Vagina (tissue), 2 donors: ENCODE results near the gene CPEB2. TPM values are rescaled to one million over a fixed set of nuclear protein-coding genes. Genes with fewer than 3 reads are reported as not detected.

Source experiments
- DNase-seq, 2 donors: peaks; one replicate each; pipeline ENCODE4 v3.0.0-alpha.2; 2017; ENCODE audit errors: extremely low spot score in 2 of 2
- H3K27ac ChIP-seq: fragments of 200-600 bp; sonication (generic); one replicate; pipeline ENCODE4 v1.5.1; 2019
- H3K27me3 ChIP-seq: fragments of 200-600 bp; sonication (generic); one replicate; pipeline ENCODE4 v1.5.1; 2019
- H3K36me3 ChIP-seq, 2 donors: fragments of 200-600 bp; sonication (generic); one replicate each; pipeline ENCODE4 v1.5.1; 2017 to 2019
- H3K4me1 ChIP-seq: fragments of 200-600 bp; sonication (generic); one replicate; pipeline ENCODE4 v1.5.1; 2019
- H3K4me3 ChIP-seq, 2 donors: fragments of 200-600 bp; sonication (generic); 1 replicate in 1 of 2; 2 replicates in 1 of 2; pipeline ENCODE4 v1.5.1; 2016 to 2019
- H3K9me3 ChIP-seq: fragments of 200-600 bp; sonication (generic); one replicate; pipeline ENCODE4 v1.5.1; 2019
- CTCF ChIP-seq, 3 experiments: fragments of 450-650 bp in 2 of 3; fragments of 200-600 bp in 1 of 3; sonication (generic) in 1 of 3; IDR thresholded peaks; one replicate each; pipeline ENCODE4 v1.5.1; 2017 to 2019; ENCODE audit warnings: antibody characterized with exemption in 3 of 3, mild to moderate bottlenecking in 2 of 3, moderate library complexity in 2 of 3
- POLR2A ChIP-seq, 2 donors: fragments of 450-650 bp; IDR thresholded peaks; one replicate each; pipeline ENCODE4 v1.6.1; 2017; ENCODE audit warnings: antibody characterized with exemption in 2 of 2, mild to moderate bottlenecking in 2 of 2, moderate library complexity in 2 of 2
- POLR2AphosphoS5 ChIP-seq, 2 donors: sonication (generic); formaldehyde crosslinking; IDR thresholded peaks; one replicate each; pipeline ENCODE4 v1.9.0; 2017; ENCODE audit warnings: antibody characterized with exemption in 2 of 2, mild to moderate bottlenecking in 2 of 2, low read depth in 1 of 2; ENCODE audit not compliant: insufficient read depth in 1 of 2
- intact Hi-C: fragments of 100-400 bp; cut with DNase I; formaldehyde crosslinking; loops from one replicate; pipeline ENCODE4 v1.15.1; 2023
- total RNA-seq: library from RNA; depleted of rRNA; stranded (reverse); fragments of >200 nt; gene quantifications from one replicate; pipeline ENCODE4 v1.2.3, GENCODE V29; 2016

CPEB2 gene
- total RNA-seq, 1 donor from 2014 or later, result 40.0 TPM

- Histone ChIP-seq H3K27ac (no peak overlapping the region), H3K4me3 (no peak overlapping the region), H3K36me3 (peaks cover 0 to 32% of the 10 kb centered on the region in 2 donors), H3K9me3 (no peaks in the 10 kb centered on the region), H3K4me1 (peaks cover 50% of the 10 kb centered on the region), H3K27me3 (no peaks in the 10 kb centered on the region)
- intact Hi-C loops, result no loop called here
- TF ChIP-seq POLR2AphosphoS5 (IDR thresholded peaks at IDR 0.05; ENCODE audit: insufficient read depth in 1 of 2, low read depth in 1 of 2) (no peak), POLR2A (IDR thresholded peaks at IDR 0.05) (no peak), CTCF (IDR thresholded peaks at IDR 0.05) (no peak)
- no peak for DNase-seq
Observed at GRCh38 chr4:15015170-15015569, 12.9 kb downstream of the CPEB2 start.

GRCh38 chr4:15018361-15018760, 16.1 kb downstream of the CPEB2 start:
- H3K4me1 ChIP-seq, result peaks cover 49% of the 10 kb centered on the region
- TF ChIP-seq POLR2AphosphoS5 (IDR thresholded peaks at IDR 0.05; ENCODE audit: insufficient read depth in 1 of 2, low read depth in 1 of 2) (no peak), POLR2A (IDR thresholded peaks at IDR 0.05) (no peak), CTCF (IDR thresholded peaks at IDR 0.05) (no peak)

GRCh38 chr4:15020502-15021286, 18.4 kb downstream of the CPEB2 start:
- peaks cover 0 to 20% of the 10 kb centered on the region in 2 donors for H3K36me3 ChIP-seq
- peak overlapping the region; percentile 14 for H3K27ac ChIP-seq
- TF ChIP-seq CTCF (IDR thresholded peaks at IDR 0.05) (no peak), POLR2AphosphoS5 (IDR thresholded peaks at IDR 0.05; ENCODE audit: insufficient read depth in 1 of 2, low read depth in 1 of 2) (no peak), POLR2A (IDR thresholded peaks at IDR 0.05) (no peak)
- intact Hi-C loops, result no loop called here
- peaks cover 39% of the 10 kb centered on the region for H3K4me1 ChIP-seq
- no peak overlapping the region for H3K4me3 ChIP-seq
- no peaks in the 10 kb centered on the region for H3K27me3 ChIP-seq
- no peak for DNase-seq
- no peaks in the 10 kb centered on the region for H3K9me3 ChIP-seq

More at GRCh38 chr4:15018361-15018760, 16.1 kb downstream of the CPEB2 start:
- DNase-seq, result no peak
- H3K27ac ChIP-seq, result no peak overlapping the region
- intact Hi-C loops, result no loop called here
- H3K36me3 ChIP-seq, result peaks cover 0 to 28% of the 10 kb centered on the region in 2 donors
- no peak overlapping the region for H3K4me3 ChIP-seq
- H3K27me3 ChIP-seq, result no peaks in the 10 kb centered on the region
- no peaks in the 10 kb centered on the region for H3K9me3 ChIP-seq

GRCh38 chr4:15021311-15021710, 19.0 kb downstream of the CPEB2 start:
- no peak for DNase-seq
- no peaks in the 10 kb centered on the region for H3K9me3 ChIP-seq
- no peaks in the 10 kb centered on the region for H3K27me3 ChIP-seq
- no peak for TF ChIP-seq POLR2AphosphoS5 (IDR thresholded peaks at IDR 0.05; ENCODE audit: insufficient read depth in 1 of 2, low read depth in 1 of 2)
- TF ChIP-seq POLR2A (IDR thresholded peaks at IDR 0.05), result no peak
- no peak for TF ChIP-seq CTCF (IDR thresholded peaks at IDR 0.05)
- intact Hi-C loops, result no loop called here
- H3K4me3 ChIP-seq, result no peak overlapping the region
- peak overlapping the region; percentile 14 for H3K27ac ChIP-seq
- H3K36me3 ChIP-seq, result peaks cover 0 to 14% of the 10 kb centered on the region in 2 donors
- peaks cover 39% of the 10 kb centered on the region for H3K4me1 ChIP-seq

GRCh38 chr4:15021946-15022345, 19.7 kb downstream of the CPEB2 start:
- H3K4me1 ChIP-seq, result peaks cover 39% of the 10 kb centered on the region
- no peak for DNase-seq
- peaks cover 0 to 14% of the 10 kb centered on the region in 2 donors for H3K36me3 ChIP-seq
- H3K27me3 ChIP-seq, result no peaks in the 10 kb centered on the region
- intact Hi-C loops, result no loop called here
- H3K9me3 ChIP-seq, result no peaks in the 10 kb centered on the region
- H3K4me3 ChIP-seq, result no peak overlapping the region
- TF ChIP-seq POLR2A (IDR thresholded peaks at IDR 0.05), result no peak
- no peak for TF ChIP-seq CTCF (IDR thresholded peaks at IDR 0.05)
- TF ChIP-seq POLR2AphosphoS5 (IDR thresholded peaks at IDR 0.05; ENCODE audit: insufficient read depth in 1 of 2, low read depth in 1 of 2), result no peak
- peak overlapping the region; percentile 14 for H3K27ac ChIP-seq
